ENCODE data around the gene OPN3.

DNA sequence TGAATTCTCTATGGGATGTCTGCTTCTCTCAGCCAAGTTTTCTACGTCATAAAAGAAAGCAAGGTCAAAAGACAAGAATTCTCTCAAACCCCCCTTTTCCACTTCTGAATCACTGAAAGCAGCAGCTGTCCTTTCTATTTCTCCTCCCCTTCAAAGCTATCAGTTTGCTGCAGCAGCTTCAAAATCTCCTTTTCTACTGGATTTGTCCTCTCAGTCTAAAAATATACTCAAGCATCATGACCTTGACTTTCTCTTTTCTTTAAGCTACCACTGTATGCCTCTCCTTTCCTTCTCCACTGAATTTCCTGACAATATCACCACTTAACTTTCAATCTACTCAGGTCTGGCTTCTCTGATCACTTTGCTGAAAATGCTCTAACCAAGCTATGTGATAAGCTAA is 13.8 kb upstream of the OPN3 start:
- TF ChIP-seq, protein P1, sequence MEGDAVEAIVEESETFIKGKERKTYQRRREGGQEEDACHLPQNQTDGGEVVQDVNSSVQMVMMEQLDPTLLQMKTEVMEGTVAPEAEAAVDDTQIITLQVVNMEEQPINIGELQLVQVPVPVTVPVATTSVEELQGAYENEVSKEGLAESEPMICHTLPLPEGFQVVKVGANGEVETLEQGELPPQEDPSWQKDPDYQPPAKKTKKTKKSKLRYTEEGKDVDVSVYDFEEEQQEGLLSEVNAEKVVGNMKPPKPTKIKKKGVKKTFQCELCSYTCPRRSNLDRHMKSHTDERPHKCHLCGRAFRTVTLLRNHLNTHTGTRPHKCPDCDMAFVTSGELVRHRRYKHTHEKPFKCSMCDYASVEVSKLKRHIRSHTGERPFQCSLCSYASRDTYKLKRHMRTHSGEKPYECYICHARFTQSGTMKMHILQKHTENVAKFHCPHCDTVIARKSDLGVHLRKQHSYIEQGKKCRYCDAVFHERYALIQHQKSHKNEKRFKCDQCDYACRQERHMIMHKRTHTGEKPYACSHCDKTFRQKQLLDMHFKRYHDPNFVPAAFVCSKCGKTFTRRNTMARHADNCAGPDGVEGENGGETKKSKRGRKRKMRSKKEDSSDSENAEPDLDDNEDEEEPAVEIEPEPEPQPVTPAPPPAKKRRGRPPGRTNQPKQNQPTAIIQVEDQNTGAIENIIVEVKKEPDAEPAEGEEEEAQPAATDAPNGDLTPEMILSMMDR (IDR thresholded peaks at IDR 0.05; ENCODE audit: poor library complexity, severe bottlenecking), result no peak
- TF ChIP-seq EZH2 (IDR thresholded peaks at IDR 0.05; ENCODE audit: borderline replicate concordance, insufficient read depth, low read length, poor library complexity, severe bottlenecking) (no peak), TAF1 (IDR thresholded peaks at IDR 0.05; ENCODE audit: low read depth) (no peak)

All from neural cell (in vitro differentiated cells).